Measurements from ENCODE around the gene TLK1.

TLK1 gene

DNA sequence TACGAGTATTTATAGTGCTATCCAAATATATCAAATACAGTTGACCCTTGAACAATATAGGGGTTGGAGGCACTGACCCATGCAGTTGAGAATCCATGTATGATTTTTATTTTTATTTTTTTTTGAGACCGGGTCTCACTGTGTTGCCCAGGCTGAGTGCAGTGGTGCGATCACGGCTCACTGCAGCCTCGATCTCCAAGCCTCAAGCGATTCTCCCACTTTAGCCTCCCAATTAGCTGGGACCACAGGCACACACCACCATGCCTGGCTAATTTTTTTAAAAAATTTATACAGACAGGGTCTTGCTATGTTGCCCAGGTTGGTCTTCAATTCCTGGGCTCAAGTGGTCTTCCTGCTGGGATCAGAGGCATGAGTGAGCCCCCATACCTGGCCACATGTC is 161.0 kb downstream of the TLK1 start:
- no peak for DNase-seq (ENCODE audit: low read depth)

DNA sequence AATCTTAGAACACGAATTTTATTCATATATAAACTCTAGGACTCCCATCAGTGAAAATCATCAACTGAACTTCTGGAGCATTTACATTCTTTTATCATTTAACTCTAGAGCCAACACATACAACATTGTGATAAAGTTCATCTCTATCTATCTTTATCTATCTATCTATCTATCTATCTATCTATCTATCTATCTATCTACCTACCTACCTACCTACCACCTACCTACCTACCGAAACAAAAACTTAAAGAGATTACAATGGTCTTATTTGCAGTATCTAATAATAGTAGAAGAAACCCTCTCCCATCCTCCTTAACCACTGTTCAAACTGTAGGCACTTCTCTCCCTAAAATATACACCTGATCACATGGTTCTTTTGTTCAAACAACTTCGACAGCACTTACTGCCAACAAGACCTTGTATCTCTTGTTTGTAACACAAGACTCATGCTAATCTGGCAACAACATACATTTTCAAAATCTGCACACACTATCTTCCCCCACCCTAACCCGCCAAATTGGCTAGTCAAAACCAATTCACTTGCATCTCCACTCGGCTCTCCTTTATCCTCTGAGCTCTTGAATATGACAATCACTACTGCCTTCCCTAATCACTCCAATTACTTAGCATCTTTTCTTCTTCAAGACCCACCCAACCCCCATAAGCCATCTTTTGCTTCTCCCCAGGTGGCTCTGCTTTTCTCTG is 162.6 kb downstream of the TLK1 start:
- no peak for DNase-seq (ENCODE audit: low read depth)

DNA sequence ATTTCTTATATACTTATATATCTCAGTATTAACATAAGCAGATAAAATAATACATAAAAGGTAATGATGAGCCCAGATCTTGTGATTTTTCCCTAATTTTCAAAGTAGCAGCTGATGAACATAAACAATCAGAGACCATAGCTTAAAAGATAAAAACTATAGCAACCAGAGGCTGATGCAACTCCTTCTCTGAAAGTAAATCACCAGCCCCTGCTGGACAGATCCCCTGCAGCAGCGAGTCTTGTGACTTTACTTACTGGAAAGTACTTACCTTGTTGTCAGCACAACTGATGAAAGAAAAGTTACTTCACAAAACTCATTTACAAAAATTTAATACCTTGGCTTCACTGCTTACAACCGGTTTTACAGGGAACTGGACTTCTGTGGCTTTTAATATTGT is 164.4 kb downstream of the TLK1 start:
- DNase-seq (ENCODE audit: low read depth): no peak

DNA sequence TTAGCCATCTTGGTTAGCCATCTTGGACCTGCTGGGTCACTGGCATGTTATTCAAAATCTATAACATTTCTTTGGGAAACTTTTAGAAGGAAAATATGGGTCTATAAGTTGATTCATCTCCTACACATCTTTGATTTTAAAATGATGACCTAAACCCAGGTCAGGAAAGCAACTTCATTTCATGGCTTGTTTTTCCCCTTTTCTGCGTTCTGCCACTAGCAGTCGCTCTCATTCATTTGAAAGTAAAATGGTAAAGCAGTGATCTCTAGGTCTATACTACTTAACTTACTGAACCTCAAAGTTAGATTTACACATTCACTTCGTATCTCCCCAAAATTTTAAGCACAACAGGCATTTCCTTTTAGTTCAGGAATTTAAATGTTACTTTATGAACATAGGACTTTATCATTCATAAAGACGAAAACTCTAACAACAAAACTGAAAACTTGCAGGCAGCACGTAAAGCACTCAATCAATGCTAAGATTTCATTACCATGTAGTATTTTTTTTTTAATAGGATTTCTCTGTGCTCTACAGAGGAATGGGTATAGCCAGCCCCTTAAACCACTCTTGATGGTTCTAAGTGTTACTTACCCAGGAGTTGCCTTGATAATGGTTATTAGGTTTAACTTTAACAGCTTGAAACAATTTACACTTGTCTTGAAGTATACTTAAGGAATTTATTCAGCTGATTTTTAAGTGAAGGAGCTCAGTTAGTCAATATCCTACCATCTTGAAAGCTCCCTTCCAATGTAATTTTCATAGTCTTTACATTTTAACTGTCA is 169.1 kb downstream of the TLK1 start:
- no peak for DNase-seq (ENCODE audit: low read depth)

DNA sequence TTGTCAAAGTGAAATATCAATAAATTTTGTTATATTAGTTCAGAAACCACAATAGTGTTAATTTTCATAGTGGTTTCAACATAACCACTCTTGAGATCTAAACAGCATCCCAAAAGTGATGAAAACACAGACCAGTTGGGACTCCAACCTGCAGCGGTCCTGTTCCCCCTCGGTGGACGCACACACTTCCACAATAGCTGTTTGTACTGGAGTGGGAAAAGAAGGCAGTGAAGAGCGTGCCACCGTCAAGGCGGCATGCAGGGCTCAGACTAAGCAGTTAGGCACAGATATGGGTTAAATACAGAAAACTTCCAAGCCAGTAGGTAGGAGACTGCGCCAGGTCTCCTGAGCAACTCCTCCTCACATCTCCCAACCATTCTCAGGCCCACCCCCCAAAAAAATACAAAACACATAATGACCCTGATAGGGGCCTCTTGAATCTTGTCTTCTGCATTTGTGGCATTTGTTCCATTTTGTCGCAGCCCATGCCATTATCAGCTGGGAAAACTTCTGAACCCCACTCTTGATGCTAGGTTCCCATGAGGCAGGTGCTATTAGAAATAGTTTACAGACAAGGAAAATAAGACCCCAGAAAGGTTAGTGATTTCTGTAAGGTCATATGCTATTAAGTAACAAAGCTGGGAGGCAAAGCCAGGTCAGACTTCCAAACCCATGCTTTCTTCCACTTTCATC is 174.0 kb downstream of the TLK1 start:
- DNase-seq (ENCODE audit: low read depth): no peak

DNA sequence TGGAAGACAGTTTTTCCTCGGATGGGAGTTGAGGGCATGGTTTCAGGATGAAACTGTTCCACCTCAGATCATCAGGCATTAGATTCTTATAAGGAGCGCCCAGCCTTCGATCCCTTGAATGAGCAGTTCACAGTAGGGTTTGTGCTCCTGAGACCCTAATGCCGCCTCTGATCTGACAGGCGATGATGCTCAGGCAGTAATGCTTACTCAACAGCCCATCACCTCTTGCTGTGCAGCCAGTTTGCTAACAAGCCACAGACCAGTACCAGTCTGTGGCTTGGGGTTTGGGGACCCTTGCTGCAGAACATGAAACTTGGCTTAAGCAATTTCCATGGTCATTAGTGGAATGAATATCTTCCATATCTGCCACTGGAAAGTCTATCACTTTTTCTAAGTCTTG is 175.3 kb downstream of the TLK1 start:
- DNase-seq (ENCODE audit: low read depth): no peak

DNA sequence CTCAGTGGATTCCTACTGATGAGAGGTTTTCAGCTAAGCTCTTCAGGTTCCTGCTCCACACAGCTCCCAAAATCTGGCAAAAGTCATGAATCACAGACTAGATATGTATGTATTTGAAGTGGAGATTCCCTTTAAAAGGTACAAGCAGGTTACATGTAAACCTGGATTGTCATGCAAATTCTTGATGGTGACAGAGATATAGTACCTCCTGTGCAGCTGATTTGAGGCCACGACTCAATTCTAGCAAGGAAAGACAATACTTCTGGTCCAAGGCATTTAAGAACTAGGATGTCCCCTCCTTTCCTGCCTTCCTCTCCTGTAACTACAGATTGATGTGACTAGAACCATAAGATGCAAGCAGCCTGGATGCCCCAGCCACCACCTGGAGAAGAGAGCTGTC is 176.6 kb downstream of the TLK1 start:
- no peak for DNase-seq (ENCODE audit: low read depth)

DNA sequence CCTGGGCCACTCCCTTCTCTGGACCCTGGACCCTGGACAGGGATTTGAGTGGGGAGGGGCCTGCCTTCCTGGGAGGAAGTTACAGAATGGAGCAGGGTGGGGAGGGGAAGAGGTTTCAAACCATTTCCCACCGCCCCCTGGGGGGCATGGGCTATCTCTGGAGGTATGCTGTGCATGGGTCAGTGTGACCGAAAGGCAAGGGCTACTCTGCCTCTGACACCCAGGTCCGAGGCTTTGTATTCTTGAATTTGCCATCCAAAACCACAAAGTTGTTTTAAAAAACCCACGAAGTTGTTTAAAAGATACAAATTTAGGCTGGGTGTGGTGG is 184.8 kb downstream of the TLK1 start:
- DNase-seq (ENCODE audit: low read depth): no peak

DNA sequence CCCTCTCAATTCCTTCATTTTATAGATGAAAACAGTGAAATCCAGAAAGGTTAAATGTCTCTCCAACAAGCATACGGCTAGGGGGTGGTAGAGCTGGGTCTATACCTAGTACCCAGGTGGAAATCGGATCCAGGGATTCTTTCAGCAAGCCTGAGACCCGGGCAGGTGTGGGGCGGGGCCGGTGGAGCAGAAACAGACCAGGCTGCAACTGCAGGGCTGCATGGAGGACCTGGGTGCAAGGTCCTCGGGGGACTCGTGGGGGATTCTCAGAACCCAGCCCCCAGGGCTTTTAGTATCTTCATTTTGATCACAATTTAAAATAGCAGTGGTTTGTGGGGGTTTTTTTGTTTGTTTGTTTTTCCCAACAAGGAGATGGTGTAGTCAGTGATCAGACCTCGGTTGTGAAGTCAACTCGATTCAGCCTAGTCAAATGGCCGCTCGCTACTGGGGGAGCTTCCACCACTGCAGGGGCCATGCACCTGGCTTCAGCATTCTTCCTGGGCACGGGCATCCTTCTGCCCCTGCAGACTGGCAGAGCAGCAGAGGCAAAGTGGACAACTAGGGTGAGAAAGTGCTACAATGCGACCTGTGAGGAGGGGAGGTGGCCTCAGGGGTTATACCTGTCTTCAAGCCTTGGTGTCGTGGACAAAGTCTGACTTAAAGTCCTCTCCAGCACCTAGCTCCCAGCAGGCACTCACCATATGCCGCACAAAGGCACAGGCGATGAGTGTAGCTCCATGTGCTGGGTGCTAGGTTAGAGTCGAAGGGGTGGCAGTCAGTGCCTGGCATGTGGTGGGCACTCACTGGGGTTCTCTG is 185.4 kb downstream of the TLK1 start:
- DNase-seq (ENCODE audit: low read depth): no peak

DNA sequence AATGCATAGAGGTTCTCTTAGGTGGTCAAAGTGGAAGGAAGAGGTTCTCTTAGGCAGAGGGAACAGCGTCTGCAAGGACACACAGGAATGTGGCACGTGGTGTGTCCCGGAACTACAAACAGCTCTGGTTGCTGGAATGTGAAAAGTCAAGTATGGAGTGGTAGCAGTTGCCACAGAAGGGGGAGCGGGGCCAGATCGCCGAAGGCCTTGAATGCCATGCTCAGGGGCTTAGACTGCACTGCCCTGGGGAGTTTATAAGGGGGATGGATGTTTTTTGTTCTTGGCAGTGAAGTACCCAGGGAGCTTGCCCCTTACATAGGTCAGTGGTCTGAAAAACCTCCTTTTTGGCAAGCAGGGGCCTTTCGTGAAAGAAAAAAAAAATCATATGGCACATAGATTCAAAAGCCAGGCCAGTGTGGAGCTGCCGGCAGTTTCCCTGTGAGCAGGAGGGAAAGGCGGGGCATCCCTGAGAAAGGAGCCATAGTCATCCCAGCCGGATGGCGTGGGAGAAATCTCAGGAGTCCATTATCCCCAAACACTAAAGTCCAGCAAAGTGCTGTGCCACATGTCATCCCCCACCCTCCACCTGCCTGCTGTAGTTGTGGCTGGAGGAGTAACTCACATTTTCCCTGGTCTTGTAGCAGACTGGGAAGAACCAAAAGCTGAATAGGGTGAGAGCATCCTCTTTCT is 186.2 kb downstream of the TLK1 start:
- DNase-seq (ENCODE audit: low read depth): no peak

DNA sequence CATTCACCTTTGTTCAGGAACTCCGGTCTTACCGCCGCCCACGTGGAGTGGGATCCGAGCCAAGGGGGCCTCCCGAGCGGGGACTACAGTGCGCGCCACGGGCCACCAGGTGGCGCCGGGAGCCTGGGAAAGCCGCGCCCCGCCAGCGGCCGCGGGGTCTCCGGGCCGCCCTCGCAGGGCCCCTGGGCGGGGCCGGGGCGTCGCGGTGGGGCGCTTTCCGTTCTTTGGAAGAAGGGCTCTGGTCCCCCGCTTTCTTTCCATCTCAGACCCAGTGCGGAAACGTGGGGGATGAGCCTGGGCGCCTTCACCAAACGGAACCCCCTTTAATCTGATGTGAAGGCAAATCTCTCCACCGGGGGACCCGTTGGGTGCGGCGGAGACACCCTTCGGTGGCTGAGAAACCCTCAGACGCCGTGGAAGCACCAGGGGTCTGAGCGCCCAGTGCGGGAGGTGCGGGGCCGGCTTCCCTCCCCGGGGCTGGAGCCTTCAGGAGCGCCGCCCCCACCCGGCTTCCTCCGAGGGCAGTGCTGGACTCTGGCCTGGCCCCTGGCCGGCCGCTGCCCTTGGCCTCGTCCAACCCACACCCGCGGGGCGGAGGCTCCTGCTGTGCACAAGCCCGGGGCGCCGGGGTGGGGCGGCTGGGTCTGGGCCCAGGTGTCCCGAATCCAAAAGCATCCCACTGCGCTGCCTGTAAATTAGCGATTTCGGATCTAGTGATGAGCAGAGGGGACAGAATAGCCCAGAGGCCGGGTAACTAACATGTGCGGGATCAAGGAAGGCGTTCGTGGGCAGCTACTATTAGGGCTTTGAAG is 187.0 kb downstream of the TLK1 start:
- peak; percentile 79 for DNase-seq (ENCODE audit: low read depth)

DNA sequence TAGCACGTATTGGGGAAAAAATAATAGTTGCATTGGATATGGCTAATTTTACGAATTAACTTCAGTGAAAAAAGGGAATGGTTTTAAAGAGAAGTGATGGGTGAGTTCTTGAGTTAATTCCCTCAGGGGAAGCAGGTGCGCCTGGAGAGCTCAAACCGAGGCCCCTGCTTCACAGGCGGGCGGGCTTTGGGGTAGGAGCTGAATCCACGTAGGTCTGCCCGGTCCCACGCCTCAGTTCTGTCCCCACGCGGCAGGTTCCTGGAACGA is 187.5 kb downstream of the TLK1 start:
- DNase-seq (ENCODE audit: low read depth): no peak

DNA sequence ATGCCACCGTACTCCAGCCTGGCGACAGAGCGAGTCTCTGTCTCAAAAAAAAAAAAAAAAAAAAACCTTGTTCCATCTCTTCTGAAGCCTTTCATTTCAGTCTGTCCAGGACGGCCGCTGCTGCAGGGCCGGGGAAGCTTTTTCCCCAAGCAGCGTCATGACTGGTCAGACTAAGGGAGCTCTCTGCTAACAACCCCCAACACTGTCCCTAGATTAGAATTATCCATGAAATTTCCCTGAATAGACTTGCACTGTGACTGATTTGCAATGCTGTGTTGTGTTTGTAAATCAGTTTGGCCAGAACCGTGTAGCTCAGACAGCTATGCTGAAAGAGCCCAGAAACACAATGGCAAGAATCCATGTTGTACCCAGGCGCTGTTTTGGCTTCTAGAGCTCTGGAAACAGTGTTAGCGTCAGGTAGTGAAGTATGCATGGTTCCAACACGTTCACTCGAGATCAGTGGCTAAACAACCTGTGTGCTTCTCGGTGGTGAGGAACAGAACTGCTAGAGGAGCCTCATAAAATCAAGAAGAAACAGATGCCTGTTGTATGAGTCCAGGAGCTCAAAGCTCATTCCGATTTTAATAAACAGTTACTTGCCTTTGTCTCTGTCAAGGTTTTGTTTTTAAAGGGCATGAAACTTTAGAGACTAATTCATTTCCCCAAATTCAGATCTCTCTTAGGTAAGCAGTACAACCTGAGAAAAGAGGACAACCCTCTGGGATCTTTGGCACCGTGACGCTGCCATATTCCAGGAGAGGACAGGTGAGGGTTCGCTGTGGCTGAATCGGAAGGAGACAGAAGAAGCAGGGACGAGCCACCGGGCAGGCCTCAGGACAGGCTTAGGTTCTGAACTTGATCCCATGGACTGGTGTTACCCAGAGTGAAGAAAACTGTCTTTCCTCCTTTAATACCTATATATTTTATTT is 188.1 kb downstream of the TLK1 start:
- no peak for DNase-seq (ENCODE audit: low read depth)

DNA sequence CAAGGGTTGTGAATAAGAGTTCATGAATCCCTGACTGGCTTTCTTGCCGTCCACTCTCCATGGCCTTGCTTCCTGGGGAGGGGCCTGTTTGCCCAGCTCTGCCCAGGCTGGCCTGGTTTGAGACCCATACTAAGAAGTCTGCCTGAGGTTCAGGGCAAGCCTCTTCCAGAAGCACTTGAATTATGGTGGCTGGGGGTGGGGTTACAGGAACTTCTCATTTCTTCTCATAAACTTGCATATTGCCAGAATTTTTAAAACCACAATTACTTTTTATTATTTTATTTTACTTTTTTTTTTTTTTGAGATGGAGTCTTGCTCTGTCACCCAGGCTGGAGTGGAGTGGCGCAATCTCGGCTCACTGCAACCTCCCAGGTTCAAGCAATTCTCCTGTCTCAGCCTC is 189.6 kb downstream of the TLK1 start:
- DNase-seq (ENCODE audit: low read depth): no peak

DNA sequence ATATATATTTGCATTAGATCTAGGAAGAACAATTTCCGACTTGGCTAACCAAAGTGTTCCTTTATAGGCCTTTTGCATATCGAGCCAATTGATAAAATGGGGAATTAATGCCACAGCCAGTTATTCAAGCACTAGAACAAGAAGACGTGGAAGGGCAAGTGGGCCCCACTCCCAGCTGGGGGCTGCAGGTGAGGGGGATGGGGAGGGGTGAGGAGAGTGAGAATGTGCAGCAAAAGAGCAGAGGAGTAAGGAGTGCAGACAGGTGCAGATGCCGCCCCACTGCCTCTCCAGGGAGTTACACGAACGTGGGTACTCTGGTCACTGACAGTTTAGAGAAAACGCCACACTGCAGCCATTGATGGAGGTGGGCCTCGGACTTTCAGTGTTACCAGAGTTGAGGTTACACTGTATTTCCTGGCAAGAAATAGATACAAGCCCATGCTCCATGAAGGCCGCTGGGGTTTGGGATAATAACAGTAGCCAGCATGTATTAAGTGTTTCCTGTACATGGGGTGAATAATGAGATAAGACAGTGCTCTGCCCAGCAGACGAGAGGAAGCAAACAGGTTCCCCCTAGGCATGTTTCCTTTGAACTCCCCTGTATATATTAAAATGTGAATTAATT is 190.7 kb downstream of the TLK1 start:
- DNase-seq (ENCODE audit: low read depth): no peak

DNA sequence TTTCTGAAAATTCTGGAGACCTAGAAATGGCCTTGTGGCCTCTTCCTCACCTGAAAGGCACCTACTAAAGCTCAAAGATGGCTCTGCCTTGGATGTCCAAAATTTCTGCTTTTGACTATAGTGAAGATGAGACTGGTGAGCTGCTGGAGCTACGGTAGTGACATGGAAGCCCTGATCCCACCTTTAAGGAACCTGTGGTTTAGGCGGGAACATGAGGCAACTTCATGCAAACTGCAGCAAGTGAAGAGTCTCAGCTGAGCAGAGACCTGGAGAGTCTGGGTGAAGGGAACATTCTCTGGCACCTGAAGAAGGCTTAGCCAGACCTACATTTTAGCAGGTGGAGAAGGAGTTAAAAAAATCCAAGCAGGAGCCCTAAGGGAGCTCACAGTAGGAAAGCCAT is 191.7 kb downstream of the TLK1 start:
- DNase-seq (ENCODE audit: low read depth): no peak

DNA sequence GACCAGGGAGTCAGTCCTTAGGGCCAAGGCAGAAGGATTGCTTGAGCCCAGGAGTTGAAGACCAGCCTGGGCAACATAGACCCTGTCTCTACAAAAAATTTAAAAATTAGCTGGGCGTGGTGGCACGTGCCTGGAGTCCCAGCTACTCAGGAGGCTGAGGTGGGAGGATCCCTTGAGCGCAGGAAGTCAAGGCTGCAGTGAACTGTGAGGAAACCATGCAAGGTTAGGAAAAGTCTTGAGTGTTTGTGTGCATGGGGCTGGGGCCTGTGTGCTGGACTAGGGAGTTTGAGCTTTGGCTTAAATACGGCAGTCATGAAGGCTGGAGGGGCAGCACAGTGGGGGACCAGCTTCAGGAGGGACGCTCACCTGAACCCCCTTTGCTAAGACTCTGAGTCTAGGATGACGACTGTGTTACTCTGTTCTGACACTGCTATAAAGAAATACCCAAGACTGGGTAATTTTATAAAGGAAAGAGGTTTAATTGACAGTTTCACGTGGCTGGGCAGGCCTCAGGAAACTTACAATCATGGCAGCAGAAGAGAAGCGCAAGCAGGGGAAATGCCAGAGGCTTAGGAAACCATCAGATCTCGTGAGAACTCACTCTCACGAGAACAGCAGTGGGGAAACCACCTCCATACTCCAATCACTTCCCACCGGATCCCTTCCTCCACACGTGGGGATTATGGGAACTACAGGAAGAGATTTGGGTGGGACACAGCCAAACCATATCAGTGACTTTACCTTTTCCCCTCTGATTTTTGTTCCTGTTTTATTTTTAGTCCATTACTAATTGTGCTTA is 192.3 kb downstream of the TLK1 start:
- no peak for DNase-seq (ENCODE audit: low read depth)

DNA sequence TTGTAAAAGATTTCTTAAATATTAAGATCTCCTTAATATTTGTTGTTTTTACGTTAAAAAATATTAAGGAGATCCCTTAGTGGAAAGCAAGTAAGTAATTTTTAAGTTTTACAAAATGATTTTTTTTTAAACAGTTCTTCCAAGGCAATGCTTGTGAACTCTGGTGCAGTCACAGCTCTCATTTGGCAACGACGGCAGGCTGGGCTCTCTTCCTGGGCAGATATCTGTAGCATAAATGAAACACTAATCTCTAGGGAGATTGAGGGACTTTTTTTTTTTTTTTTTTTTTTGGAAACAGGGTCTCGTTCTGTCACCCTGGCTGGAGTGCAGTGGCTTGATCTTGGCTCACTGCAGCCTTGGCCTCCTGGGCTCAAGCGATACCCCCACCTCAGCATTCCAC is 193.1 kb downstream of the TLK1 start:
- no peak for DNase-seq (ENCODE audit: low read depth)
